T-helper 22 cell (primary cell): ENCODE results near the gene KLC4.

Experiments
- DNase-seq: peaks from one replicate; pipeline ENCODE4 v3.0.0-alpha.2; 2020; ENCODE audit warnings: low read depth

Gene KLC4

GRCh38 chr6:43059168-43060033 is at the start of gene KLC4, which contains the start of gene MRPL2:
KLC4 (plus strand) TSS chr6:43059631; CDS start chr6:43061336, 1,705 bp downstream.
MRPL2 (minus strand) TSS chr6:43059434; CDS start chr6:43059381, 53 bp downstream.
- peak; percentile 95 for DNase-seq

GRCh38 chr6:43011207-43011606 is 48.2 kb upstream of the KLC4 start:
- DNase-seq, result no peak

GRCh38 chr6:43012364-43012763 is 47.1 kb upstream of the KLC4 start:
- DNase-seq, result no peak

GRCh38 chr6:43013097-43013842 is 46.2 kb upstream of the KLC4 start:
- DNase-seq, result no peak

- peak; percentile 99 for DNase-seq
Measured at GRCh38 chr6:43013843-43014433, 45.5 kb upstream of the KLC4 start, which contains the start of the genes KLHDC3 and MEA1. KLHDC3 (plus strand) TSS chr6:43014249; CDS start chr6:43017193, 2,944 bp downstream. MEA1 (minus strand) TSS chr6:43013946; CDS start chr6:43013813, 133 bp downstream.

DNA sequence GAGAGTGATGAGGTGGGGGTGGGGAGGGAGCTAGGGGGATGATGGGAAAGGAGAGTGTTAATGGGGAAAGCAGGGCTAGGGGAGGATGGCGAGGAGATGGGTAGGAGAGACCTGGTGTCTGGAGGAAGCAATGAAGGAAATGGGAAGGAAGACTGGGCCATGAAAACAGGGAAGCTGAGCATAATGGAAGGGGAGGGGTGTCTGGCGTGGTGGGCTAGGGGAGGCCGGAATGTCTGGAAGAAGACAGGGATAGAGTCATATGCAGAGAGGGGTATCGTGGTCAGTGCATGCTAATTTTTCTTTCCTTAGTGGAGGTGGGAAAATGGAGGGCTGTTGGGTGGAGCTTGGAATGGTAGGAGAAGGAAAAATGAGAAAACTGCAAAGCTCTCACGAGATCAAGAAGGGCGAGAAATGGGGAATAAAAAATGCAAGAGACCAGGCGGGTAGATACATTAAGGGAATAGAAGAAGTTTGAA is 45.0 kb upstream of the KLC4 start:
- DNase-seq, result no peak

DNA sequence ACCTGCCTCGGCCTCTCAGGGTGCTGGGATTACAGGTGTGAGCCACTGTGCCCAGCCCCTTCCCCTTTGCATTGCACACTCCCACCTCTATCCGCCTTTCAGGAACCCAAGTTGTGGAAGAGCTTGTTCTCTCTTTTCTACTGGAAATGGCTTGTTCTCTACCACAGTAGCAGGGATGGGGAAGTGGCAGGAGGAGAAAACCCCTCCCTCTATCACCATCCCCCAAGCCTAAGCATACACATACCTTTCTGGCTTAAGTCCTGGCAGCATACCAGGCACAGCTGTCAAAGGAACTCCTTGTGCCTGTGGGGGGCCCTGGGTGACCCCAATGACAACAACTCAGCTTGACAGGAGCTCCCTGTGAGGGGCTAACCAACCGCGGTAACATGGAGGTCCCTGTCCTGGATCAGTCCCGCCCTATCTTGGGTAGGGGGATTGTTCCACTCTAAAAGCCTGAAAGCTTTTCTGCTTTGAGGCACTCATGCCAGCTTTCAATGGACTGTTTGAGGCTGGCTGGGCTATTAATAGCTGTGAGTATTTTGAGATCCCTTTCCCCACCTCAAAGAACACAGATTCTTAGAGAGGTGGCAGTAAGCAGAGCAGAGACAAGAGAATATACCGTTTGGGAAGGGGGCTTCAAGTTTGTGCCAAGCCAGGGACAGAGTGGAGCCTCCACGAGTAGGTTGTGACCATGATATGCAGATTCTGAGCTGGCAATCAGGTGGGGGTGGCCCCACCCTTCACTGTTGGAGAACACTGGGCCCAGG is 43.1 kb upstream of the KLC4 start:
- no peak for DNase-seq

- no peak for DNase-seq
Measured at GRCh38 chr6:43016943-43017334, 42.5 kb upstream of the KLC4 start.

DNA sequence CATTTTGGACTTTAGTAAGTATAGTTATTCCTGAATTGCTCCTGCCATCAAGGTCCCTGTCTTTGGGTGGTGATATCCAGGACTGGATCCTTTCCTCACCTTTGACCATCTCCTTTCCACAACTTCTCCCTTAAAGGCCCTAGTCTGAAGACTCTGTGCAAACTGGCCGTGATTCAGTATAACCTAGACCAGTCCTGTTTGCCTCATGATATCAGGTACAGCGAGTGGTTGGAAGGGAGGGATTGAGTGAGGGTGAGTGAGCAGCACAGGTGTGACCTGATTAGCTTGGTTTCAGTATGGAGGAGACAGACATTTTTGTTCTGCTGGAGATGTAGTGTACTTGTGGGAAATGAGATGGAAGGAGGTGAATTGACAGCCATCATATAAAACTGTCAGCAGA is 40.3 kb upstream of the KLC4 start:
- DNase-seq, result no peak

- DNase-seq, result no peak
Measured at GRCh38 chr6:43020052-43020705, 39.3 kb upstream of the KLC4 start.

GRCh38 chr6:43020847-43021246 is 38.6 kb upstream of the KLC4 start:
- no peak for DNase-seq

DNA sequence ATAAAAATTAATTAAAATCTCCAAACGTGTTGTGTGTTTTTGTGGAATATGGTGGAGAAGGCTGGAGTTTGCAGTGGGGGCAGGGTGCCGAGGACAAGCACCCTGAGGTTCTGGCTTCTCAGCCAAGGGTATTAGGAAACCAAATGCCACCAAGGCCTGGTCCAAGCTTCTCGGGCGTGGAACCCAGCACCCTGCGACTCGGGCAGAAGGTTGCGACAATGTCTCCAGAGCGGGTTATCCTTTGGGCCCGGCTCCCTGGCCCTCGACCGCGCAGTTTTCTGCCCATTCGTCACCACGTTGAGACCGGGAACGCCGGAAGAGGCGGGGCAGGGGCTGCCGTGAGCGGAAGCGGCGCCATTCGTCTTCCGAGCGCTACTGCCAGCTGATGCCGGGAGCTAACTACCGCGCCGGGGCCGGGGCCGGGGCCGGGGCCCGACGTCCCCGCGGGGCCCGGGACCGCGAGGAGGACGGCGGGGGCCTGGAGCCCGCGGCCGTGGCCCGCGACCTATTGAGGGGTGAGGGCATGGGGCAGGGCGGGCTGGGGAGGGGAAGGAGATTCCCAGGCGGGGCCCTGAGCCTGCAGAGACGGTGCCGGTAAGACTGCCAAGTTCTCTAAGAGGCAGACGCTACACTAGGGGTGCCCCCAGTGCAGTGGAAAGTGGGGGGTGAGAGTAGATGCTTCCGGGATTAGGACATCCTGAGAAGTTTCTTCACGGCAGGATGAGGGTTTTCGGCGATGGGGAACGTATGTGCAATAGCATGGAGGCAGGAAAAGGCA is 38.0 kb upstream of the KLC4 start, which contains the start of gene RRP36:
Gene RRP36 (plus strand): TSS at position 354 of the 778 bp plus-strand sequence. CDS start 32 bp downstream, at position 386.
- DNase-seq, result peak; percentile 48

GRCh38 chr6:43024436-43024835 is 35.0 kb upstream of the KLC4 start:
- no peak for DNase-seq

- DNase-seq, result no peak
Measured at GRCh38 chr6:43026365-43026764, 33.1 kb upstream of the KLC4 start.

DNA sequence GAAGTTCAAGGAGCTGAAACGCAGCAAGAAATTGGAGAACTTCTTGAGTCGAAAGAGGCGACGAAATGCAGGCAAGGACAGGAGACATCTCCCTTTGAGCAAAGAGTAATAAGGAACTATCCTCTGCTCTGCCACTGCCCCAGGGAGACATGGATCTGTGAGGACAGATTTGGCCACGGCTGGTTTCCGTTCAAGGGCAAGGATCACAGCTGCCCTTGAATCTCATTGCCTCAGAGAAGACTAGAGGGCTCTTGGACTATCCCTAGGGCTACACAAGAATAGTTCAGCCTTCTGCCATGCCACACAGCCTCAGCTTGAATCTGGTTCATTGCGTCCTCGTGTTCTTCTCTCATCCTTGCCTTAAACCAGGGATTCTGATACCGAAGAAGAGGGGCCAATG is 30.3 kb upstream of the KLC4 start:
- DNase-seq, result no peak

GRCh38 chr6:43032326-43032725 is 27.1 kb upstream of the KLC4 start:
- DNase-seq, result no peak

GRCh38 chr6:43033496-43034189 is 25.8 kb upstream of the KLC4 start:
- DNase-seq, result no peak

DNA sequence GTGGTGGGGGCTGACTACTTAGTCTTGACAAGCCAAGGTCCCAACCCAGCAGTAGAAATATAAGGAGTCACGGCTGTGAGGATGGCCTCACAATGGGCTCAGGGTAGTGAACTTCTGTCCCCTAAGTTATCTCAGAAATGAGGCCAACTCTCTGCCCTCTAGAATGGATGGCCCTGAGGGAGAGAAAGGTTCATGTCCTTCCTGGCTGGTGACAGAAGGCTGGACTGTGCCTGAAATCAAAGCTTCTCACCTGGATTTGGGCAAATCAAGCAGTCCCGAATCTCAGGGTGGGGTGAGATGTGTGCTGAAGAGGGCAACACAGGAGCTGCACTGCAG is 25.3 kb upstream of the KLC4 start:
- no peak for DNase-seq

GRCh38 chr6:43035495-43036194 is 23.8 kb upstream of the KLC4 start:
- no peak for DNase-seq
